SK-N-SH treated with all-trans-retinoic acid at 6 μM for 48 hours (cell line): Measurements from ENCODE around the gene KCNMB1.

Experiments used
- ATAC-seq: fragments of 200-7000 bp; cut with Tn5 transposase; 3 replicates; pipeline ENCODE4 v1.9.1; 2020; ENCODE audit warnings: mild to moderate bottlenecking, moderate library complexity
- CREB5 ChIP-seq: fragments of 250-450 bp; sonication (Bioruptor Pico); IDR thresholded peaks from 2 replicates; pipeline ENCODE4 v1.5.1; 2020; ENCODE audit warnings: low read depth, mild to moderate bottlenecking, moderate library complexity
- ESRRG ChIP-seq: fragments of 250-450 bp; sonication (Bioruptor Pico); IDR thresholded peaks from 2 replicates; pipeline ENCODE4 v1.6.1; 2021; ENCODE audit warnings: mild to moderate bottlenecking
- ISL1 ChIP-seq: fragments of 250-450 bp; sonication (Bioruptor Pico); IDR thresholded peaks from 2 replicates; pipeline ENCODE4 v2.1.2; 2022; ENCODE audit warnings: mild to moderate bottlenecking, moderate library complexity
- OSR1 ChIP-seq: fragments of 250-450 bp; sonication (Bioruptor Pico); IDR thresholded peaks from 2 replicates; pipeline ENCODE4 v1.8.0; 2022; ENCODE audit warnings: moderate library complexity, mild to moderate bottlenecking, inconsistent platforms
- PATZ1 ChIP-seq: fragments of 250-450 bp; sonication (Bioruptor Pico); IDR thresholded peaks from 2 replicates; pipeline ENCODE4 v1.8.0; 2020; ENCODE audit warnings: mild to moderate bottlenecking, moderate library complexity, borderline replicate concordance
- POU6F1 ChIP-seq: fragments of 250-450 bp; sonication (Bioruptor Pico); IDR thresholded peaks from 2 replicates; pipeline ENCODE4 v1.8.0; 2021; ENCODE audit warnings: low read depth, mild to moderate bottlenecking, moderate library complexity, borderline replicate concordance
- RARB ChIP-seq: fragments of 250-450 bp; sonication (Bioruptor Pico); IDR thresholded peaks from 2 replicates; pipeline ENCODE4 v1.8.0; 2021; ENCODE audit warnings: mild to moderate bottlenecking, moderate library complexity
- TCF4 ChIP-seq: fragments of 250-450 bp; sonication (Bioruptor Pico); IDR thresholded peaks from 2 replicates; pipeline ENCODE4 v1.8.0; 2021; ENCODE audit warnings: mild to moderate bottlenecking, moderate library complexity, borderline replicate concordance
- TOX ChIP-seq: fragments of 250-450 bp; sonication (Bioruptor Pico); IDR thresholded peaks from 2 replicates; pipeline ENCODE4 v1.8.0; 2021; ENCODE audit warnings: mild to moderate bottlenecking, moderate library complexity, borderline replicate concordance
- TSHZ2 ChIP-seq: fragments of 250-450 bp; sonication (Bioruptor Pico); IDR thresholded peaks from 2 replicates; pipeline ENCODE4 v1.5.0; 2020; ENCODE audit warnings: mild to moderate bottlenecking, moderate library complexity
- ZC3H10 ChIP-seq: fragments of 250-450 bp; sonication (Bioruptor Pico); IDR thresholded peaks from 2 replicates; pipeline ENCODE4 v1.5.1; 2021; ENCODE audit warnings: mild to moderate bottlenecking, moderate library complexity
- ZFP3 ChIP-seq: fragments of 250-450 bp; sonication (Bioruptor Pico); IDR thresholded peaks from 2 replicates; pipeline ENCODE4 v1.5.0; 2020; ENCODE audit warnings: mild to moderate bottlenecking, moderate library complexity
- ZNF565 ChIP-seq: fragments of 450-650 bp; formaldehyde crosslinking; conservative IDR thresholded peaks from 2 replicates; pipeline ENCODE4 v1.5.0; 2020; ENCODE audit warnings: low read depth, mild to moderate bottlenecking, moderate library complexity
- ZNF70 ChIP-seq: fragments of 450-650 bp; formaldehyde crosslinking; IDR thresholded peaks from 2 replicates; pipeline ENCODE4 v1.5.0; 2020; ENCODE audit warnings: mild to moderate bottlenecking, moderate library complexity
- ZNF8 ChIP-seq: fragments of 450-650 bp; formaldehyde crosslinking; IDR thresholded peaks from 2 replicates; pipeline ENCODE4 v1.5.0; 2020; ENCODE audit warnings: mild to moderate bottlenecking, moderate library complexity

Gene KCNMB1

GRCh38 chr5:170368586-170368985, 20.6 kb downstream of the KCNMB1 start:
- TF ChIP-seq ZNF8 (no peak), RARB (CRISPR knock-in tag) (no peak), TSHZ2 (CRISPR knock-in tag) (no peak), POU6F1 (CRISPR knock-in tag) (no peak), CREB5 (no peak), ZNF565 (CRISPR knock-in tag) (no peak), ZC3H10 (CRISPR knock-in tag) (no peak), OSR1 (no peak), PATZ1 (CRISPR knock-in tag) (no peak), ZNF70 (CRISPR knock-in tag) (no peak), TOX (CRISPR knock-in tag) (no peak), ESRRG (no peak), TCF4 (CRISPR knock-in tag) (no peak), ZFP3 (CRISPR knock-in tag) (no peak)
- TF ChIP-seq, all 23 proteins: peak for 0
- no peak for ATAC-seq

GRCh38 chr5:170366276-170366675, 22.9 kb downstream of the KCNMB1 start:
- ATAC-seq = no peak
- no peak for TF ChIP-seq ZNF70 (CRISPR knock-in tag)
- TF ChIP-seq POU6F1 (CRISPR knock-in tag) = no peak
- TF ChIP-seq ZFP3 (CRISPR knock-in tag) = no peak
- TF ChIP-seq ESRRG = no peak
- TF ChIP-seq, all 23 proteins: peak for 0

GRCh38 chr5:170365831-170366230, 23.3 kb downstream of the KCNMB1 start:
- ATAC-seq = no peak
- TF ChIP-seq CREB5 (no peak), RARB (CRISPR knock-in tag) (no peak), ZFP3 (CRISPR knock-in tag) (no peak), ZNF565 (CRISPR knock-in tag) (no peak), ISL1 (no peak), ESRRG (no peak), TSHZ2 (CRISPR knock-in tag) (no peak)
